Left lung (tissue), 10 donors: ENCODE results near the gene APOBEC3B. TPM values are rescaled to one million over a fixed set of nuclear protein-coding genes. Genes with fewer than 3 reads are reported as not detected.
"Not testable (repeated sequence)": the region's sequence is repeated elsewhere in the genome, so short reads cannot be mapped to it uniquely, and the experiment has no call there.

Experiments used
- ATAC-seq: fragments of 200-7000 bp; cut with Tn5 transposase; one replicate; pipeline ENCODE4 v1.9.1; 2020; ENCODE audit warnings: moderate library complexity
- DNase-seq, 4 donors: peaks; one replicate each; pipeline ENCODE4 v3.0.0-alpha.2; 2013 to 2020
- H3K27ac ChIP-seq, 2 donors: fragments of 200-600 bp; sonication (generic) in 1 of 2; one replicate each; pipeline versions ENCODE4 v1.5.0 to v1.8.0; 2020 to 2021
- H3K27me3 ChIP-seq, 2 donors: fragments of 200-600 bp; sonication (generic) in 1 of 2; one replicate each; pipeline versions ENCODE4 v1.5.0 to v1.8.0; 2020 to 2021
- H3K36me3 ChIP-seq, 2 donors: fragments of 200-600 bp; sonication (generic) in 1 of 2; one replicate each; pipeline versions ENCODE4 v1.5.0 to v1.8.0; 2020 to 2021
- H3K4me1 ChIP-seq, 2 donors: fragments of 200-600 bp; one replicate each; pipeline ENCODE4 v1.8.0; 2021
- H3K4me3 ChIP-seq, 2 donors: fragments of 200-600 bp; sonication (generic) in 1 of 2; one replicate each; pipeline versions ENCODE4 v1.5.0 to v1.8.0; 2020 to 2021; ENCODE audit warnings: mild to moderate bottlenecking in 1 of 2
- H3K9me3 ChIP-seq, 2 donors: fragments of 200-600 bp; sonication (generic) in 1 of 2; one replicate each; pipeline versions ENCODE4 v1.5.0 to v1.8.0; 2020 to 2021
- CTCF ChIP-seq, 2 donors: fragments of 200-600 bp; sonication (generic) in 1 of 2; IDR thresholded peaks; one replicate each; pipeline versions ENCODE4 v1.5.0 to v1.8.0; 2021; ENCODE audit warnings: antibody characterized with exemption in 2 of 2
- intact Hi-C, 2 donors: fragments of 100-400 bp; cut with DNase I; formaldehyde crosslinking; loops; one replicate each; pipeline versions ENCODE4 v1.11.2 to v1.14.2; 2022
- polyA plus RNA-seq, 6 donors: library from polyadenylated mRNA; unstranded; fragments of 120-200 nt; gene quantifications; one replicate each; pipeline ENCODE4 v1.2.1, GENCODE V29; 2013; ENCODE audit not compliant: insufficient read length in 6 of 6
- total RNA-seq, 2 donors: library from RNA; stranded (reverse); fragmentation: NEBNext Ultra II Directional; extraction: Animal tissue kit (Norgen Biotek cat#: 25700); gene quantifications; one replicate each; pipeline ENCODE4 v1.2.1, GENCODE V29; 2021
- donor health status: DM: no; HTN: yes; CAD: no.
- donor health status: DM: no; HTN: no; CAD: no.

The APOBEC3B gene
- total and polyA plus RNA-seq, 8 donors: 1.9 to 9.8 (median 7.2) TPM

GRCh38 chr22:39026509-39027150, 44.5 kb downstream of the APOBEC3B start:
- peaks cover 0 to 12% of the 10 kb centered on the region in 2 donors for H3K36me3 ChIP-seq
- H3K4me3 ChIP-seq: no peak overlapping the region
- DNase-seq: no peak
- intact Hi-C loops: no loop called here
- no peak for TF ChIP-seq CTCF (IDR thresholded peaks at IDR 0.05)
- no peaks in the 10 kb centered on the region for H3K9me3 ChIP-seq
- H3K27ac ChIP-seq: no peak overlapping the region
- peaks cover 0 to 9% of the 10 kb centered on the region in 2 donors for H3K4me1 ChIP-seq
- no peaks in the 10 kb centered on the region for H3K27me3 ChIP-seq
- no peak for ATAC-seq

- Histone ChIP-seq H3K36me3 (peaks cover 0 to 12% of the 10 kb centered on the region in 2 donors), H3K27ac (no peak overlapping the region), H3K4me1 (no peaks in the 10 kb centered on the region), H3K9me3 (no peaks in the 10 kb centered on the region), H3K27me3 (no peaks in the 10 kb centered on the region), H3K4me3 (no peak overlapping the region)
- no peak for DNase-seq
- TF ChIP-seq CTCF (IDR thresholded peaks at IDR 0.05): no peak
- intact Hi-C loops: no loop called here
- no peak for ATAC-seq
Observed at GRCh38 chr22:39027717-39028116, 45.6 kb downstream of the APOBEC3B start.

DNA sequence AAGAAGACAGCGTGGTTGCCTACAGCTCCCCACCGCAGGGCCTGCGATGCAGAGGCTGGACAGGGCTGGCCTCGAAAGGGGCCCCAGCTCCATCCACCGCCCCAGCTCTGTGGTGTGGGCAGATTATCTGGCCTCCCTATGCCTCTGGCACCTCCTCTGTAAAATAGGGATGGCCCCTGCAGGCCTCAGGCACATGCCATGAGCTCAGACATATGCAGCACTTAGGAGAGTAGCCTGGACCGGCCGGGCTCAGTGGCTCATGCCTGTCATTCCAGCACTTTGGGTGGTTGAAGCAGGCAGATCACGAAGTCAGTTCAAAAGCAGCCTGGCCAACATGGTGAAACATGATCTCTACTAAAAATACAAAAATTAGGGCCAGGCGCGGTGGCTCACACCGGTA, 46.1 kb downstream of the APOBEC3B start:
- intact Hi-C loops: no loop called here
- peaks cover 0 to 12% of the 10 kb centered on the region in 2 donors for H3K36me3 ChIP-seq

DNA sequence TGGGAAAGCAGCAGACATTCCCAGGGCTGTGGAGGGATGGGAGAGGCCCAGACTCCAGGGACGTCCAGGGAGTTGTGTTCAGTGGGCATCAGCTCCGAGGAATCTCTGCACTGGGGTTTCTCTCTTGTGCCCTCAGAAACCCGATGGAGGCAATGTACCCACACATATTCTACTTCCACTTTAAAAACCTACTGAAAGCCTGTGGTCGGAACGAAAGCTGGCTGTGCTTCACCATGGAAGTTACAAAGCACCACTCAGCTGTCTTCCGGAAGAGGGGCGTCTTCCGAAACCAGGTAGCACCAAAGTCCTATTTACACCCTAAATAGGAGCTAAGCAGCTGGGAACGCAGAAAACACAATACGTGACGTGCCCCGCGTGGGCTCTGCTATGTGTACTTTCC, 47.1 kb downstream of the APOBEC3B start:
- Histone ChIP-seq H3K27me3 (no peaks in the 10 kb centered on the region), H3K4me1 (no peaks in the 10 kb centered on the region), H3K27ac (no peak overlapping the region), H3K9me3 (no peaks in the 10 kb centered on the region), H3K4me3 (no peak overlapping the region), H3K36me3 (peaks cover 0 to 4% of the 10 kb centered on the region in 2 donors)
- TF ChIP-seq CTCF (IDR thresholded peaks at IDR 0.05): no peak
- DNase-seq (no peak), ATAC-seq (no peak)
- intact Hi-C loops: no loop called here

More for the DNA sequence above, 46.1 kb downstream of the APOBEC3B start:
- Histone ChIP-seq H3K9me3 (no peaks in the 10 kb centered on the region), H3K4me1 (no peaks in the 10 kb centered on the region), H3K4me3 (no peak overlapping the region), H3K27me3 (no peaks in the 10 kb centered on the region), H3K27ac (no peak overlapping the region)
- no peak for TF ChIP-seq CTCF (IDR thresholded peaks at IDR 0.05)
- DNase-seq: no peak
- ATAC-seq: no peak

DNA sequence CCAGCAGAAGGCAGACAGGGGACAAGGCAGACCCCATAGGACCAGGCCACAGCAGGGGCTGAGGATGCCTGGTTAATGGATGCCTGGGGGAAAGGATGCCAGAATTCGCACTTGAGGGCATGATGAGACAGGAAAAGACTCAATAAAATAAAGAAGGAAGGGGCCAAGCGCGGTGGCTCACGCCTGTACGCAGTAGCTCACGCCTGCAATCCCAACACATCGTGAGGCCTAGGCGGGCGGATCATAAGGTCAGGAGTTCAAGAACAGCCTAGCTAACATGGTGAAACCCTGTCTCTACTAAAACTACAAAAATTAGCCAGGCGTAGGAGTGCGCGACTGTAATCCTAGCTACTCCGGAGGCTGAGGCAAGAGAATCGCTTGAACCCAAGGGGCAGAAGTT, 48.6 kb downstream of the APOBEC3B start:
- ATAC-seq (no peak), DNase-seq (no peak)
- Histone ChIP-seq H3K27me3 (no peaks in the 10 kb centered on the region), H3K27ac (no peak overlapping the region), H3K4me1 (no peaks in the 10 kb centered on the region), H3K9me3 (no peaks in the 10 kb centered on the region), H3K36me3 (no peaks in the 10 kb centered on the region), H3K4me3 (no peak overlapping the region)
- TF ChIP-seq CTCF (IDR thresholded peaks at IDR 0.05): no peak
- intact Hi-C loops: no loop called here

DNA sequence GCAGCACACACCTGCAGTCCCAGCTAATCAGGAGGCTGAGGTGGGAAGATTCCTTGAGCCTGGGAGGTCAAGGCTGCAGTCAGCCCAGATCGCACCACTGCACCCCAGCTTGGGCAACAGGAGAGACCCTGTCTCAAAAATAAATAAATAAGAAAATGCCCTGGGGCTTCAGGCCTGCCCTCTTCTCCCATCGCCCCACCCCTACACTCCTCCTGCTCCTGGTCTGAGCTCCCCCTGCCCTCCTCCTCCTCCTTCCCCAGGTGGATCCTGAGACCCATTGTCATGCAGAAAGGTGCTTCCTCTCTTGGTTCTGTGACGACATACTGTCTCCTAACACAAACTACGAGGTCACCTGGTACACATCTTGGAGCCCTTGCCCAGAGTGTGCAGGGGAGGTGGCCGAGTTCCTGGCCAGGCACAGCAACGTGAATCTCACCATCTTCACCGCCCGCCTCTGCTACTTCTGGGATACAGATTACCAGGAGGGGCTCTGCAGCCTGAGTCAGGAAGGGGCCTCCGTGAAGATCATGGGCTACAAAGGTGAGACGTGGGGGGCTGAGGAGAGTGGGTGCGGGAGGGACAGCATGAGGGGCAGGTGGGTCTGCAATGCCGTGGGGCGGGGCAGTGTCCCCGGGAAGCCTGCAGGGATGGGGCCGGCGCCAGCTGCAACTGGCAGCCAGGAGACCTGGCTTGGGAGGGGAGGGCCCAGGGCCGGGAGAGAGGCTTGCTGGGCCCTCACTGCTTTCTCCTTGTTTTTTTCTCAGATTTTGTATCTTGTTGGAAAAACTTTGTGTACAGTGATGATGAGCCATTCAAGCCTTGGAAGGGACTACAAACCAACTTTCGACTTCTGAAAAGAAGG, 49.5 kb downstream of the APOBEC3B start:
- H3K9me3 ChIP-seq, H3K27me3 ChIP-seq, H3K36me3 ChIP-seq, DNase-seq, intact Hi-C loops, H3K27ac ChIP-seq, ATAC-seq, H3K4me1 ChIP-seq, H3K4me3 ChIP-seq: not testable (repeated sequence)

GRCh38 chr22:39037071-39037470, 54.9 kb downstream of the APOBEC3B start:
- H3K4me3 ChIP-seq, H3K27me3 ChIP-seq, DNase-seq, H3K36me3 ChIP-seq, H3K27ac ChIP-seq, ATAC-seq, intact Hi-C loops, H3K9me3 ChIP-seq: not testable (repeated sequence)
- peaks cover 9 to 16% of the 10 kb centered on the region in 2 donors for H3K4me1 ChIP-seq
